NCI-H226 (cell line): ENCODE data around the gene CTRB1.
"Not testable (repeated sequence)": the region's sequence is repeated elsewhere in the genome, so short reads cannot be mapped to it uniquely, and the experiment has no call there.

Source experiments
- DNase-seq: peaks from one replicate; pipeline ENCODE4 v3.0.0-alpha.2; 2015

CTRB1 gene

DNA sequence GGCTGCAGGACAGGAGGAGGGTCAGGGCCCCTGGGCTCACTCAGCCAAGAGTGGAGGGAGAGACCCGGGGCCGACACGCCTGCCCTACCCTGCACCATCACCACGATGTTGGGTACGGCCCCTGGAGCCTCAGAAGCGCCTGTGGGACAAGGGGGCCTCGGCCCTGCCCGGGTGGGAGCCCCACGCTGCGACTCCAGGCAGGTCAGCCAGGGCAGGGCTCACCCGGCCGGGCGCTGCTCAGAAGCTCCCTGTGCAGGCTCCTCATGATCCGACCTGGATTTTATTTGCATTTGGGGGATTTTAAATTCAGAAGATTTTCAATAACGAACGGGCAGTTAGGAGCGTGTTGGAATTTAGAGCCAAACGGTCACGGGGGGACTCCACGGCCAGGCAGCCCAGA lies 13.9 kb upstream of the CTRB1 start:
- not testable (repeated sequence) for DNase-seq

DNA sequence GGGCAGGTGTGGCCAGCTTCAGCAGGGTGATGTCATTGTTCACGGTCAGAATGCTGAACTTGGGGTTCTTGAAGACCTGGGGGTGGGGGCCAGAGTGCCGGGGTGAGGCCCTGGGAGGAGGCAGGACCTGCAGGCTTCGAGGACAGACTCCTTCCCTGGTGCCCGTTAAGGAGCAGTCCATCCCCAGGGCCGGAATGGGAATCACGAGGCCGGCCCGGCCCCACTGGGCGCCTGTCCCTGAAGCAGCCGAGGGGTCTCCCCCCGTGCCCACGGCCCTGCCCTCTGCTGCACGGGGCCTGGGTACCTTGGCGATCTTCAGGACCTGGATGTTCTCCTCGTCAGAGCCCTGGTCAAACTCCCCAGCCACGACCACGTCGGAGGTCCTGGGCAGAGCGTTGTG lies 13.3 kb upstream of the CTRB1 start:
- not testable (repeated sequence) for DNase-seq

DNA sequence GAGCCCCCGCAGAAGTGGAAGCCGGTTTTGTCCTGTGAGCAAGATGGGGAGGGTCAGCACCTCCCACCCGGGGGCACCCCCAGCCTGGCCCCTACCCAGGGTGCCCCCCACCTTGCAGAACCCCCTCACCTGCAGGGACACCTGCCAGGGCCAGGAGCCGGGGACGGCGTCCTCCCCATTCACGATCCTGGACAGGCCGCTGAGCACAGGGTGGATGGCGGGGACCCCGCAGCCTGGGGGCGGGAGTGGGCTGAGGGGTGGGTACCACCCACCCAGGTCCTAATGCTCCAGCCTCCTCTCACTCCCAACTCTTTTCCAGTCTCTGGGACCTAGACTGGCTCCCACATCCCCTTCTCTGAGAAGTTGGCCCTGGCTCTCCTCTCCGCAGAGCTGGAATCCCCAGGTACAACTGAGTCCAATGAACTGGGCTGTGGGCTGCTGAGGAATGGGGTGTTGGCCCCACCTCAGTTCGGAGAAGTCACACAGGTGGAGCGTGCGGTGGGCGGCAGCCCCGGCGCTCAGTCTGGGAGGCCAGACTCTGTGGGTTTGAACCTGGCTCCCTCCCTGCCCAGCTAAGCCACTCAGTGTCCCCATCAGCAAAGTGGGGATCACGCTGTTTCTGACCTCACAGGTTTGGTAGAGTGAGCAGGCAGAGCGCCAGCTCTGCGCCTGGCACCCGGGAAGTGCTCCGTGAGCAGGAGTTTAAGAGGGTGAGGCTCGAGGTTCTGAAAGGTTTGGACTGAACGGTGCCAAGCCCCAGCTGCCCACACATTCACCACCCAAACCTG lies 12.6 kb upstream of the CTRB1 start:
- not testable (repeated sequence) for DNase-seq

DNA sequence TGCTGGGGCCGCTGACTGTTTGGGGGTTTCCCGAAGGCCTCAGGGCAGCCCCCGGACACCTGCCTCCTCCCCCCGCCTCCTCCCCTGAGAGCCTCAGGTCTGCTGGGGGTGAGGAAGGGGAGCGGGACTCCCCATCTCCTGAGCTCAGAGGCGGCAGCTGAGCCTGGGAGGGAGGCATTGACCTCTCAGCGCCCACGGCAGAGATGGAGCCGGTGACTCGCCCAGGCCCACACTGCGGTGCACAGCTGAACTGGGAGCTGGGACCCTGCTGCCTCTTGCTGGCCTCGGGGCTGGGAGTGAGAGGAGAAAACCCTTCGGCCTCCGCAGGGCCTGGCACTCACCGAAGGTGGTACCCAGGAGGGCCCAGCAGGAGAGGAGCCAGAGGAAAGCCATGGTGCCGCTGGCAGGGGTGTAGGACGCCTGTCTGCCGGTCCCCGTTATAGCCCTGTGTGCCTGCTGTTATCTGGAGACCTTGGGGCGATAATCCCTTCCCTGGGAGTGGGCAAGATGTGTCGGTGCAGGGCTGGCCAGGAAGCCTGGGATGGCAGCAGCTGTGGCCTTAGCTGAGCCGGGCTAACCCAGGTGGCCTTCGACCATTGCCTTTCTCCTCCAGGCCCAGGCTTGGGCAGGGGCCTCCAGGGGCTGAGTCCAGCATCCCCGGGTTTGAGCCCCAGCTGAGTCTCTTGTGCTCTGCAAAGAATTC lies 11.9 kb upstream of the CTRB1 start, which contains the start of gene CTRB2:
Gene CTRB2, minus strand, starts transcription at position 413 of the 703 bp plus-strand sequence. Its CDS starts 20 bp downstream, at position 393.
- DNase-seq: no peak

DNA sequence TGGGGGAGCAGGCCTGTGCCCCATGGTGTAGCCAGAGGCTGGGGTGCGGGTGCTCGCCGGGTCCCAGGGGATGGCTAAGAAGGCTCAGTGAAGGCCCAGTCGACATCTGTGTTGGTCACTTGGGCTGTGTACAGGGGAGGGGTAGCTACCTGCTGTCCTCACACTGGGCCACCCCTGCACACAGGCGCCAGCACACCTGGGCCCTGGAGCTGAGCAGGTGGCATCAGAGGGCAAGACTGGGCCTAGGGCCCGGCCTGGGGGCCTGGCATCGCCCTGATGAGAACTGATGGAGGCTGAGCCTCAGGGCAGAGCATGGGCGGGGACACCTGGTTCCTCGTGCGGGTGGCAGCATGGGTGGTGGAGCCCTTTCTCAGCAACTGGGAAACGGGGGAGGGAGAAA lies 11.0 kb upstream of the CTRB1 start:
- DNase-seq: no peak

DNA sequence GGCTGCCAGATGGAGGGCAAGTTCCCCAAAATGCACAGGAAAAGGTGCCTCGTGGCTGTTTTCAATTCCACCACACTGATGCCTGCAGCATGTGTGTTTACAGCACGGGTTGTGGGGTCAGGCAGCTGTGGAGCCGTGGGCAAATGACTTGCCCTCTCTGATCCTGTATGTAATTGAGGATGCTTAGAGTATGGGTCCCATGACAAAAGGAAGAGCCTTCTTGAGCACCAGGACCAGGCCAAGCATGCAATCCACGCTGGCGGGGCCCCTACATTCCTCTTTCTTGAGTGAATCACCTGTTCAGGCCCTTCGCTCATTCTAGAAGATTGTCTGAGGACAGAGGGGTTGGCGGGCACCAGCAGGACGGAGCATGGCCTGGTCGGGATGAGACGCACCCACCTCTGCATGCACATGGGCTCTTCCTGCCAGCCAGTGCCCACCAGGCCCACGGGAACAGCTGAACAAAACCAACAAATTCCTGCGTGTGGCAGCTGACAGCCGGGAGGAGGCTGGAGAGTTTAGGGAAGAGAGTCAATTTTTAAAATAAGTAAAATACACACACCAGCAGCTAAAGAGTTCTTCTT lies 10.5 kb upstream of the CTRB1 start:
- DNase-seq: no peak

DNA sequence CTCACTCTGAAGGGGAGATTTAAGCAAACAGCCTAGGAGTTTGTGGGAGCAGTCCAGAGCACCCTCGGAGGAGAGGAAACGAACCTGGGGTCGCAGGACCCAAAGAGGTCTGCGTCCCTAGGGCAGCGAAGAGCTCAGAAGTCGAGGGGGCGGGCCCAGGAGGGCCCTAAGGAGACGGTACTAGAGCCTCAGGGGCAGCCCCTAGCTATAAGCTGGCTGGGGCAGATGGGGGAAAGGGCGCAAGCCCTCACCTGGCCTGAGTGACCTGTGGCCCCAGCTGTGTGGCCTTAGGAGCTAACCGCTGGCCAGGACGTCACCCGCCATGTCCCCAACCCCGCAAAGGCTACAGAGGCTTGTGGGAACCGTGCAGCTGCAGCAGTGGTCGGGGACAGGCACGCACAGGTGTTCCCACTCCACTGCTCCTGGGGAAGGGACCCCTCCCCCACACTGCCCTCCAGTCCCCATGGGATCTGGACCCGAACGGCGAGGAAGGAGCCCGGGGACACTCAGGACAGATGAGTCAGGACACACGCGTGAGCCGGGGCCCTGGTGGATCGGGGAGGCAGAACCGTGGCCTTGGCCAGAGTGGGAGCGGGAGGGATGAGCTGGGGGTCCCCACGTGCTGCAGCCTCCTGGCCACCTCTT lies 9.8 kb upstream of the CTRB1 start:
- DNase-seq: no peak

DNA sequence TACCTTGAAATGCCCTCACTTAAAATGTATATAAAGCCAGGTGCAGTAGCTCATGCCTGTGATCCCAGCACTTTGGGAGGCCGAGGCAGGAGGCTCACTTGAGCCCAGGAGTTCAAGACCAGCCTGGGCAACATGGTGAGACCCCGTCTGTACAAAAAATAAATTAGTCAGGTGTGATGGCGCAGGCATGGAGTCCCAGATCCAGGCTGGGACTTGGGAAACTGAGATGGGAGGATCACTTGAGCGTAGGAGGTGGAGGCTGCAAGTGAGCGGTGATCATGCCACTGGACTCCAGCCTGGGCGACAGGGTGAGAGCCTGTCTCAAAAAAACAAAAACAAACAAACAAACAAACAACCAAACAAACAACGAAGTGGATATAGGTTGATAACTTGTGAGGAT lies 9.3 kb upstream of the CTRB1 start:
- not testable (repeated sequence) for DNase-seq

DNA sequence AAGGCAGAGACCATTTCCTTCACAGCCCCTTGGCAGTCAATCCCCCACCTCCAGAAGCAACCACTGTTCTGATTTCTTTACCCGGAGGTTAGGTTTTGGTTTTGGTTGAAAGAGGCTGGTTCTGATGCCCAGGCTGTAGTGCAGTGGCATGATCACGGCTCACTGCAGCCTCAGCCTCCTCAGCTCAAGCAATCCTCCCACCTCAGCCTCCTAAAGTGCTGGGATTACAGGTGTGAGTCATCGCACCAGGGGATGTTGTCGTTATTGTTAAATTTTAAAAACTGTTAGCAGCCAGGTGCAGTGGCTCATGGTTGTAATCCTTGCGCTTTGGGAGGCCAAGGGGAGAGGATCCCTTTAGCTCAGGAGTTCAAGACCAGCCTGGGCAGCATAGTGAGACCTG lies 8.8 kb upstream of the CTRB1 start:
- no peak for DNase-seq

DNA sequence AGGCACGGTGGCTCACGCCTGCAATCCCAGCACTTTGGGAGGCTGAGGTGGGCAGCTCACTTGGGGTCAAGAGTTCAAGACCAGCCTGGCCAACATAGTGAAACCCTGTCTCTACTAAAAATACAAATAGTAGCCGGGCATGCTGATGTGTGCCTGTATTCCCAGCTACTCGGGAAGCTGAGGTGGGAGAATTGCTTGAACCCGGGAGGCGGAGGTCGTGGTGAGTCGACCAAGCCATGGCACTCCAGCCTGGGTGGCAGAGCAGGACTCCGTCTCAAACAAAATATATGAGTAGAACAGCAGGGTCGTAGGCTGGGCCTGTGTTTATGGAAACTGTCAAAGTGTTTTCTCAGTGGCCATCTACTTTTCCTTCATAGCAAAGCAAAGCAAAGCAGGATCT lies 7.5 kb upstream of the CTRB1 start:
- DNase-seq: not testable (repeated sequence)

DNA sequence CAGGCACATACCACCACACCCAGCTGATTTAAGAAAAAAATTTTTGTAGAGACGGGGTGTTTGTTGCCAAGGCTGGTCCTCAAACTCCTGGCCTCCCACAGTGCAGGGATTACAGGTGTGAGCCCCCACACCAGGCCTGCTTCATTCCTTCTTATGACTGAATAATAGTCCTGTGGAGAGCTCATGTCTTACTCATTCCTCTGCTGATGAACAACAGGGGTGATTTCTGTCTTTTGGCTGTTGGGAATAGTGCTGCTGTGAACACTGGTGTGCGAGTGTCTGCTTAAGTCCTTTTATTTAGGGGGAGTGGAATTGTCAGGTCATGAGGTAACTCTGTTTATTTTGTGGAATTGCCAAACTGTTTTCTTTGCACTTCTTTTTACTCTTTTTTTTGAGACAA lies 2.7 kb upstream of the CTRB1 start:
- DNase-seq: no peak

DNA sequence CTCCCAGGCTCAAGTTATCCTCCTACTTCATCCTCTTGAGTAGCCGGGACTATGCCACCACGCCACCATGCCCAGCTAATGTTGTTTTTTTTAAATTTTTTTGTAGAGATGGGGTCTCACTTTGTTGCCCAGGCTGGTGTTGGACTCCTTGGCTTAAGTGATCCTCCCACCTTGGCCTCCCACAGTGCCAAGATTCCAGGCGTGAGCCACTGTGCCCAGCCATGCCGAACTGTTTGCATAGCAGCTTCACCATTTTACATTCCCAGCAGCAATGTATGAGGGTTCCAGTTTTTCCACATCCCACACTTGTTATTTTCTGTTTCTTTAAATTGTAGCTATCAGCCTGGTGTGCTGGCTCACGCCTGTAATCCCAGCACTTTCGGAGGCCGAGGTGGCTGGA lies 2.2 kb upstream of the CTRB1 start:
- DNase-seq: no peak

DNA sequence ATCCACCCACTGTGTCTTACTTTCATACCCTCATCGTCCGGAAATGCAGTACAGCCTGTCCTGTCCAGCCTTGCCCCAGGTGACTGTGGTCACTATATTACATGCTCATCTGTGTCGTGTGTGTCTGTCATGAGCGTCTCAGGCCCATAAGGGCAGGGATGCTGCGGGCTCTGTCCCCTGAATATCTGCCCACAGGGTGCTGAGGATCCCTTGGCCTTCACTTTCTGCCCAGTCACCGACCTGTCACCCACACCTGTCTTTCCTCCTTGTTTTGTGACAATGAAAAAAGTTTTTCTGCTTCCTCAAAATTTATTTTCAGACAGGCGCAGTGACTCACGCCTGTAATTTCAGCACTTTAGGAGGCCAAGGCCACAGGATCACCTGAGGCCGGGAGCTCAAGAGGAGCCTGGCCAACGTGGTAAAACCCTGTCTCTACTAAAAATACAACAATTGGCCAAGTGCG lies 1.4 kb upstream of the CTRB1 start:
- DNase-seq: no peak

DNA sequence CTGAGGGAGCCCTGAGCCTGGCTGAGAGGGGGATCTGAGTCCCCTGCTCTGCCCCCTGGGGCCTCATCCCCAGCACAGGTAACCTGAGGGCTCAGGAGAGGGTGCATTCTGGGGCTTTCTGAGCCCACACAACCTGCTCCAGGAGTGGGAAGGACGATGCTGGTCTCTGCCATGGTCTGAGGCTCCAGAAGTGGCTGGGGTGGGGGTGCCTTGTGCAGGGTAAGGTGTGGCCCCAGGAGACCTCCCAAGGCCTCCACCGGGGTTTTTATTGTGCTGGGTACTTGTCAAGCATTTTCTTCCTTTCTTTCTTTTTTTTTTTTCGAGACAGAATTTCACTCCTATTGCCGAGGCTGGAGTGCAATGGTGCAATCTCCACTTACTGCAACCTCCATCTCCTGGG lies 300 bp downstream of the CTRB1 start:
- no peak for DNase-seq

DNA sequence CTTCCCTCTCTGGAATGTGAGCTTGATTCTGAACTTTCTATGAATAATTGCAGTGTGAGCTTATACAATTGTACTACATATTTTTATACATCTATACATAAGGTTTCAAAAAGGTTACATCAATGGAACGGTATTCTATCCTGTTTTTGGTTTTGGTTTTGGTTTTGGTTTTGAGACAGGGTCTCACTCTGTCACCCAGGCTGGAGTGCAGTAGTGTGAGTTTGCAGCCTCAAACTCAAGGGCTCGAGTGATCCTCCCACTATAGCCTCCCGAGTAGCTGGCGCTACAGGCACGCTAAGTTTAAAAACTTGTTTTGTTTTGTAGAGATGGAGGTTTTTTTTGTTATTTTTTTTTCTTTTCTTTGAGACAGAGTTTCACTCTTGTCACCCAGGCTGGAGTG lies 1.1 kb downstream of the CTRB1 start:
- DNase-seq: no peak

DNA sequence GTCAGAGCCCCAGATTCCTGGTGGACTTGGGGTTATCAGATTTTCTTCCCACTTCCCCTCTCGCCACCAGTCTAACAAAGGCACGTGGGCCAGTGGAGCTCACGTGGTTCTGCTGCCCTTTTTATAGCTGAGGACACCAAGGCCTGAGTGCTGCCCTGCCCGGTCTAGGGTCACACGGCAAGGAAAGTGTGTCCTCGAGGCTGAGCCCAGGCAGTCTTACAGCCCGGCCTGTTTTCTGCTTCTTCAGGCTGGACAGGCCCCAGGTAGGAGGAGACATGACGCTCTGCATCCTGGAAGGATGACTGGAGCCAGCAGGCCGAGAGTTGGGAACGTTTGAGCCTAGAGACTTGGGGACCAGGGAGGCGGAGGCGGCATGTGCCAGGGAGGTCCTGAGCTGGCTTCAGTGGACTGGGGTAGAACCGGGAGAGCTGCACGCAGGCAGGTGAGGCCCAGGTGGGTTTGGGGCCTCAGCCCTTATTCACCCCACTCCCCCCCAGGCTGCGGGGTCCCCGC lies 3.5 kb downstream of the CTRB1 start:
- no peak for DNase-seq

DNA sequence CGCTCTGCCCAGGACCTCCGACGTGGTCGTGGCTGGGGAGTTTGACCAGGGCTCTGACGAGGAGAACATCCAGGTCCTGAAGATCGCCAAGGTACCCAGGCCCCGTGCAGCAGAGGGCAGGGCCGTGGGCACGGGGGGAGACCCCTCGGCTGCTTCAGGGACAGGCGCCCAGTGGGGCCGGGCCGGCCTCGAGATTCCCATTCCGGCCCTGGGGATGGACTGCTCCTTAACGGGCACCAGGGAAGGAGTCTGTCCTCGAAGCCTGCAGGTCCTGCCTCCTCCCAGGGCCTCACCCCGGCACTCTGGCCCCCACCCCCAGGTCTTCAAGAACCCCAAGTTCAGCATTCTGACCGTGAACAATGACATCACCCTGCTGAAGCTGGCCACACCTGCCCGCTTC lies 4.3 kb downstream of the CTRB1 start:
- not testable (repeated sequence) for DNase-seq

DNA sequence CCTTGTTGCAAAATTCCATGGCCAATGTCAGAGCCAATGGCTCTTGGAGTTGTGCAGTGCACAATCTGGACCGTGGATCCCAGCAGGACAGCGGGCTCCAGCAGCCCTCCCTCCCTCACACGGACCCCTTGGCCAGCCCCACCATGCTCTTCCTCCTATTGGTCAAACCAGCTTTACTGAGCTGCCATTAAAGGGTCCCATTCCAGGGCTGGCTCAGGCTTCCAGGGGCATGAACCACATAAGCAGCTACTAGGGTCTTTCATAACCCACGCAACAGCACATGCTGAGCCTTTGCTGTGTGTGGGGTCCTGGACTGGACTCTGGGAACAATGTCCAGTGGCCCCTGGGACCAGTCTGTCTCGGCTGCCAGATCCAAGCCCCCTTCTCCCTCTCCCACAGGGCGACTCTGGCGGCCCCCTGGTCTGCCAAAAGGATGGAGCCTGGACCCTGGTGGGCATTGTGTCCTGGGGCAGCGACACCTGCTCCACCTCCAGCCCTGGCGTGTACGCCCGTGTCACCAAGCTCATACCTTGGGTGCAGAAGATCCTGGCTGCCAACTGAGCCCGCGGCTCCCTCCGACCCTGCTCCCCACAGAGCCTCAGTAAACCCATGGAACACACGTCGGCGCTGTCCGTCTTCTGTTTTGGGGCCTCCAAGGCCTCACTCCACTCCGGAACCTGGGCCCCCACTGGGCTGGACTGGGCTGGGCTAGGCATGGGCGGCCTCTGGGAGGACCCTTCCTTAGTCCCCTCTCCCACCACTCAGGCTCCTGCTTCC lies 5.7 kb downstream of the CTRB1 start:
- no peak for DNase-seq

DNA sequence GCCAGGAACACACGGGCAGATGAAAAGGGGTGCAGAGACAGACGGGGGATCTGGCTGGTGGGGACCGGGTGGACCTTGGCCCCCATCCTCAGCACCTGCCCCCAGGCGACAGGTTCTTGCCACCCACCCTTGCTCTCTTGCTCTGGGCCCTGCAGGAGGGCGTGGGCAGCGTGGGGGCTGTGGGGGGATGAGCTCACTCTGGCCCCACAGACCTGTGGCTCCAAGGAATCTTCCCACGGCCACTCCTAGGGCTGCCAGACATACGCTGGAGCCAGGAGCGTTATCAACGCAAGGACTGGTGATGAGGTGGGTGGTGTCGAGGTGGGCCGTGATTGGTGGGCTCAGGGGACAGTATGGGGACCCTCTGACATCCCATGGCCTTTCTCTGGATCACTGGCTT lies 6.3 kb downstream of the CTRB1 start:
- peak; percentile 46 for DNase-seq

DNA sequence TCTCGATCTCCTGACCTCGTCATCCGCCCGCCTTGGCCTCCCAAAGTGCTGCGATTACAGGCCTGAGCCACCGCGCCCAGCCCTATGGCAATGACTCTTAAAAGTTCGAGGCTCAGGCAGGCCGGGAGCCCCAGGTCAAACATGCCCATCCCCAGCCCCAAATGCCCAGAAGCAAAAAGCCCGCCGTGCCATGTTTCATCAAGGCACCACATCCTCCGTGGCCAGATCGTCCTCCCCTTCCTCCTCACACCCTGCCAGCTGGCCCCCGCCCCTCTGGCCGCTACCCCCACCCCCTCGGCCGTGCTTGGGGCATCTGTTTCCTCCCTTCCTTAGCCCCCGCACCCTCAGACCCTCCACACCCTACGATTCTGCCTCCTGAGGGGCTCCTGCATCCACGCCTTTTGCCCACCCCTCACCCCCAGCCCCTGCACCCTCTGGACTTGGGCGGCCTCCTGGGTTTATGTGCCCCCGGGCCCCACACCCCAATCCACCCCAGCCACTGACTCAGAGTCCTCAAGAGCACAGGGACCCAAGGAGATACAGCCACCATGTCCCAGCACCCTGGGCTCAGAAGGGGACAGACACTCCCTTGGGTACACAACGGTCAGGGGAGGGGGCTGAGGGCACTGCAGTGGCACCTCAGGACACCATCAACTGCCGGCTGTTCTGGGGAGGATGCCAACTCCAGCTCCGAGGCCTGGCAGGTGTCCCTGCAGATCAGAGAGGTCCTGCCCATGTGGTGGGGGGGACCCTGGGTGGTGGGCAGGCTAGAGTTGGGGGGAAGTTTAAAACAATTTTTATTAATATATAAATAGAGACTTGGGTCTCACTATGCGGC lies 7.1 kb downstream of the CTRB1 start:
- no peak for DNase-seq
